Natural killer cell (primary cell): Measurements from ENCODE around the gene MMP24OS. TPM values are rescaled to one million over a fixed set of nuclear protein-coding genes. Genes with fewer than 3 reads are reported as not detected.

Experiments
- ATAC-seq, 3 donors: fragments of 150-1000 bp in 2 of 3; fragments of 200-7000 bp in 1 of 3; cut with Tn5 transposase; 1 replicate in 1 of 3; 2 replicates in 2 of 3; pipeline ENCODE4 v1.10.0; 2021; ENCODE audit warnings: mild to moderate bottlenecking in 2 of 3, moderate library complexity in 2 of 3
- DNase-seq, 2 donors: peaks; one replicate each; pipeline versions ENCODE4 v3.0.0 to v3.0.0-alpha.2; 2013 to 2021; ENCODE audit warnings: mixed read lengths in 1 of 2
- H3K27ac ChIP-seq: one replicate; pipeline ENCODE4 v1.5.1; 2013; ENCODE audit warnings: mild to moderate bottlenecking, low read length
- H3K27me3 ChIP-seq: one replicate; pipeline ENCODE4 v1.6.1; 2013; ENCODE audit warnings: low read length; ENCODE audit not compliant: control insufficient read depth, insufficient read depth
- H3K36me3 ChIP-seq: one replicate; pipeline ENCODE4 v1.6.1; 2013; ENCODE audit warnings: low read length; ENCODE audit not compliant: control insufficient read depth, insufficient read depth
- H3K4me1 ChIP-seq: one replicate; pipeline ENCODE4 v1.6.1; 2013; ENCODE audit warnings: low read length; ENCODE audit not compliant: control insufficient read depth, insufficient read depth
- H3K4me3 ChIP-seq: one replicate; pipeline ENCODE4 v1.5.1; 2013; ENCODE audit warnings: low read length
- H3K9me3 ChIP-seq: one replicate; pipeline ENCODE4 v1.6.1; 2013; ENCODE audit warnings: low read length; ENCODE audit not compliant: control insufficient read depth, insufficient read depth
- H3K27ac Mint-ChIP-seq, 2 donors: one replicate each; pipeline ENCODE4 v1.8.0; 2022; ENCODE audit warnings: mild to moderate bottlenecking in 2 of 2, mixed read lengths in 2 of 2, moderate library complexity in 1 of 2
- H3K27me3 Mint-ChIP-seq, 2 donors: one replicate each; pipeline ENCODE4 v1.8.0; 2022; ENCODE audit warnings: low read depth in 2 of 2, mixed read lengths in 2 of 2
- H3K36me3 Mint-ChIP-seq: one replicate; pipeline ENCODE4 v1.8.0; 2022; ENCODE audit warnings: mixed read lengths
- H3K4me1 Mint-ChIP-seq, 2 donors: one replicate each; pipeline ENCODE4 v1.8.0; 2022; ENCODE audit warnings: mixed read lengths in 2 of 2
- H3K4me3 Mint-ChIP-seq: one replicate; pipeline ENCODE4 v1.8.0; 2022; ENCODE audit warnings: mild to moderate bottlenecking, moderate library complexity, mixed read lengths
- H3K9me3 Mint-ChIP-seq, 2 donors: one replicate each; pipeline ENCODE4 v1.8.0; 2022; ENCODE audit warnings: mixed read lengths in 2 of 2
- WGBS: methylation state at CpG from one replicate; pipeline ENCODE4 v1.1.7; 2013; ENCODE audit warnings: missing lambda C conversion rate; ENCODE audit not compliant: insufficient coverage; 5-methylcytosine and 5-hydroxymethylcytosine counted together
- intact Hi-C: fragments of 100-400 bp; cut with micrococcal nuclease; formaldehyde crosslinking; loops from one replicate; pipeline ENCODE4 v1.14.2; 2022
- total RNA-seq, 4 donors: library from RNA; stranded (reverse); fragments of 120-200 nt in 1 of 4; gene quantifications; one replicate each; pipeline versions ENCODE4 v1.2.3 to v1.2.4, GENCODE V29; 2013 to 2022
- TF ChIP-seq, protein P1 (sequence below): fragments of 200-600 bp; IDR thresholded peaks from one replicate; pipeline ENCODE4 v1.8.0; 2022; ENCODE audit warnings: antibody characterized with exemption

The MMP24OS gene
- total RNA-seq, 3 donors from 2014 or later (not counting 1 experiment from before 2014, with no cell fraction given): 76.5 to 92.7 (median 86.6) TPM

DNA sequence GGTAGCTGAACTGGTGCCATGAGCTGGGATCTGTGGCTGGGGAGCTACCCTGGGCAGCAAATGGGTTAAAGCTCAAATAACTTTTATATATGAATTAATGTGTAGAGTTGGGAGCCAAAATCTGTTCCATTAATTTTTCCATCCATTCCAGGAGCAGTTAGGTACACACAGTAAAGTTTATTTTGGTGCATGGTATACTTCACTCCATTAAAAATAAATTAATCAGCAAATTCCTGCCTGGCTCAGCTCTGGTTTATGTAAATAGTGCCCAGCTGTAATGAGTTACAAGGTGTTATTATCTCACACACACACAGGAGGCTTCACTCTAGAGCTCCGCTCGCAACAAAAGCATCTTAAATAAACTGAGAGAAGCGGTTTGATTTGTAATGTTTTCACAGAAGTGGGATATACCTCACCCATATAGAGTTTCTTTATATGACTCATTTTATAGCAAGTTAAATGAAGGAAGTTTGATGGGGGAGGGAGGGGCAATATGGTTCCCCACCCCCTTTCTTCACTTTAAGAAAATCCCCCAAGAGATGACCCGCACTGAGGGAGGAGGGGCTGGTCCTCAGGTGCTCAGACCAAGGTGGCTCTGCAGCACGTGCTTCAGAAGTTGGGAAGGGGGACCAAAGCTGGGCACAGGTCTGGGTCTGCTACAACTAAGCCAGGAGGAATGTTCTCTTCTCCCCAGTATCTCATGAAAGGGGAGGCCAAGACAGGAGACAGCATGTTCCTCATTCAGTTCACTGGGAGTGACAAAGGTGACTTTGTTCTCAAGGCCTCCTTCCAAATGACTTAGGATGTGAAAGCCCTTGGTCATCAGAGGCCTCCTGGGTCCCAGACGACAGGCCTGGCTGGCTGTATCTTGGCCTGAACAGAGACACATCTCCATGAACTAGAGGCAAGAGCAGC, 24.8 kb upstream of the MMP24OS start:
- H3K36me3 Mint-ChIP-seq: no peaks in the 10 kb centered on the region
- no peaks in the 10 kb centered on the region for H3K9me3 Mint-ChIP-seq
- no peak overlapping the region for H3K27ac Mint-ChIP-seq
- ATAC-seq: no peak
- H3K9me3 ChIP-seq: no peaks in the 10 kb centered on the region
- peaks cover 7% of the 10 kb centered on the region for H3K4me1 ChIP-seq
- no peaks in the 10 kb centered on the region for H3K27me3 ChIP-seq
- peaks cover 5 to 7% of the 10 kb centered on the region in 2 donors for H3K4me1 Mint-ChIP-seq
- peaks cover 0 to 3% of the 10 kb centered on the region in 2 donors for H3K27me3 Mint-ChIP-seq
- 89% methylated on average over 3 of the region's 6 CpGs for WGBS
- intact Hi-C loops: no loop called here
- no peak overlapping the region for H3K4me3 Mint-ChIP-seq
- H3K4me3 ChIP-seq: no peak overlapping the region
- peaks cover 5% of the 10 kb centered on the region for H3K36me3 ChIP-seq
- TF ChIP-seq, protein P1, sequence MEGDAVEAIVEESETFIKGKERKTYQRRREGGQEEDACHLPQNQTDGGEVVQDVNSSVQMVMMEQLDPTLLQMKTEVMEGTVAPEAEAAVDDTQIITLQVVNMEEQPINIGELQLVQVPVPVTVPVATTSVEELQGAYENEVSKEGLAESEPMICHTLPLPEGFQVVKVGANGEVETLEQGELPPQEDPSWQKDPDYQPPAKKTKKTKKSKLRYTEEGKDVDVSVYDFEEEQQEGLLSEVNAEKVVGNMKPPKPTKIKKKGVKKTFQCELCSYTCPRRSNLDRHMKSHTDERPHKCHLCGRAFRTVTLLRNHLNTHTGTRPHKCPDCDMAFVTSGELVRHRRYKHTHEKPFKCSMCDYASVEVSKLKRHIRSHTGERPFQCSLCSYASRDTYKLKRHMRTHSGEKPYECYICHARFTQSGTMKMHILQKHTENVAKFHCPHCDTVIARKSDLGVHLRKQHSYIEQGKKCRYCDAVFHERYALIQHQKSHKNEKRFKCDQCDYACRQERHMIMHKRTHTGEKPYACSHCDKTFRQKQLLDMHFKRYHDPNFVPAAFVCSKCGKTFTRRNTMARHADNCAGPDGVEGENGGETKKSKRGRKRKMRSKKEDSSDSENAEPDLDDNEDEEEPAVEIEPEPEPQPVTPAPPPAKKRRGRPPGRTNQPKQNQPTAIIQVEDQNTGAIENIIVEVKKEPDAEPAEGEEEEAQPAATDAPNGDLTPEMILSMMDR: no peak
- no peak overlapping the region for H3K27ac ChIP-seq
- no peak for DNase-seq

DNA sequence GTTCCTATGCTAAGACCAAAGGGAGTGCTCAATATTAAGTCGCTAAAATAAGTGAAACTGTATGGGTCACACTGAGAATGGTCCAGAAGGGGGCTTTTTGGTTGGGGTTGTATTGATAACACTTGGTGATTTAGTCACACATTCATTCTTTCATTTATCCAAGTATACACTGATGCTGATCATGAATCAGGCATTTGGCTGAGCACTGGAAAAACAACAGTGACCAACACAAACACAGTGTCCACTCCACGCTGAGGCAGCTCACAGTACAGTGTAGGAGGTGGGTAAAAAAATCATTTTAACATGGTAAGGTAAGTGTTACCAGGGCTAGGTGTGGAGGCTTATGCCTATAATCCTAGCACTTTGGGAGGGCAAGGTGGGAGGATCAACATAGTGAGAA, 23.5 kb upstream of the MMP24OS start:
- Histone ChIP-seq H3K9me3 (no peaks in the 10 kb centered on the region), H3K4me3 (no peak overlapping the region), H3K36me3 (peaks cover 5% of the 10 kb centered on the region), H3K27me3 (no peaks in the 10 kb centered on the region), H3K4me1 (peaks cover 7% of the 10 kb centered on the region), H3K27ac (no peak overlapping the region)
- 100% methylated on average over 2 of the region's 2 CpGs for WGBS
- H3K4me3 Mint-ChIP-seq: no peak overlapping the region
- ATAC-seq (no peak), DNase-seq (no peak)
- TF ChIP-seq, protein P1: no peak
- H3K9me3 Mint-ChIP-seq: no peaks in the 10 kb centered on the region
- no peak overlapping the region for H3K27ac Mint-ChIP-seq
- H3K27me3 Mint-ChIP-seq: peaks cover 0 to 3% of the 10 kb centered on the region in 2 donors
- no peaks in the 10 kb centered on the region for H3K36me3 Mint-ChIP-seq
- intact Hi-C loops: no loop called here
- H3K4me1 Mint-ChIP-seq: peaks cover 5 to 7% of the 10 kb centered on the region in 2 donors

DNA sequence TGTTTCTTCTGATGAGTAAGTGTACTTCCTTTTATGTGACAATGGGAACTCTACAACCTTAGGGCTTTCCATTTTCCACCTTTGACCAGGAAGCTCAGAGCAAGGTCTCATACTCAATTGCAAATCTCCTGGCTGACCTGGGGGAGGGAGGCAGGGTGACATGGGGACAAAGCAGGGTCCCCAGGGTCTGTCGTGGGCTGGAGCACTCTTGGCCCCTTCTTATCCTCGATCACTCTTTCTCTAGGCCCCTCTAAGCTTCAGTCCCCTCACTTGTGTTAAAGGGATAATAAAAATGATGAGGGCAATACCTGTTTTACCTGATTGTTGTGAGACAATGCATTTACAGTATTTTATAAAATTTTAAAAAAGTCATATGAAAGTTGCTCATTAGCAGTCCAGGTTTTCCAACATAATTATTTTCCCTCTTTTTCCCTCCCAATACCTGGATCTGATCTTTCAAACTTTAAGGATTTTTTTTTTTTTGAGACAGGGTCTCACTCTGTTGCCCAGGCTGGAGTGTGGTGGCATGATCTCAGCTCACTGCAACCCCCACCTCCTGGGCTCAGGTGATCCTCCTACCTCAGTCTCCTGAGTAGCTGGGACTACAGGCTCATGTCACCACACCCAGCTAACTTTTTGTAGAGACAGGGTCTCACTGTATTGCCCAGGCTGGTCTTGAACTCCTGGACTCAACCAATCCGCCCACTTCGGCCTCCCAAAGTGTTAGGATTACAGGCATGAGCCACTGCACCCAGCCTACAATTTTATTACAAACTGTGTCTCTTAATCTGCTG, 22.7 kb upstream of the MMP24OS start:
- ATAC-seq: no peak
- TF ChIP-seq, protein P1: no peak
- Mint-ChIP-seq H3K4me1 (peaks cover 5 to 7% of the 10 kb centered on the region in 2 donors), H3K9me3 (no peaks in the 10 kb centered on the region), H3K27me3 (peaks cover 0 to 3% of the 10 kb centered on the region in 2 donors), H3K36me3 (no peaks in the 10 kb centered on the region), H3K4me3 (no peak overlapping the region), H3K27ac (no peak overlapping the region)
- Histone ChIP-seq H3K36me3 (no peaks in the 10 kb centered on the region), H3K9me3 (no peaks in the 10 kb centered on the region), H3K4me1 (peaks cover 7% of the 10 kb centered on the region), H3K27ac (no peak overlapping the region), H3K27me3 (no peaks in the 10 kb centered on the region), H3K4me3 (no peak overlapping the region)
- no peak for DNase-seq
- WGBS: 100% methylated on average over 2 of the region's 4 CpGs
- intact Hi-C loops: no loop called here
